VCaP (cell line): Measurements from ENCODE around the gene SPEF1.

Source experiments
- H3K27ac ChIP-seq: fragments of 450-650 bp; 2 replicates; pipeline ENCODE4 v1.5.1; 2017
- TF ChIP-seq, protein P1 (sequence below): fragments of 450-650 bp; conservative IDR thresholded peaks from 2 replicates; pipeline ENCODE4 v1.5.1; 2017; ENCODE audit warnings: mild to moderate bottlenecking, moderate library complexity

SPEF1 gene

DNA sequence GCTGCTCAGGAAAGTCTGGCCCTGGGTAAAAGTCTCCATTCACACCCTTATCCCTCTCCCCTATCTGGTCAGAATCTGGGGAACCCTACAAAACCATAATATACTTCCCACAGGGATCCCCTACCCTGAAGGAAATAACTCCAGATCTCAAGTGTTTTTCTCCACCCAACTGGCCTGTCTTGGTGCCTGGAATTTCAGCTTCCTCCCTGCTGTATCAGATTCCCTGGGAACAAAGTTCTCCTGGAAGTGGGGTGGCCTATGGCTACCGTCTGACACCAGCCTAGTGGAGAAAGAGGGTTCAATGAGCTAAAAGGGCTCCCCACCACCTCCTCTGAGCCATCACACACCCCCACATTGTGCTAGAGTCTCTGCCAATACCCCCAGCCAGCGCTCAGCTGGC lies 33.8 kb downstream of the SPEF1 start:
- no peak overlapping the region for H3K27ac ChIP-seq
- TF ChIP-seq, protein P1, sequence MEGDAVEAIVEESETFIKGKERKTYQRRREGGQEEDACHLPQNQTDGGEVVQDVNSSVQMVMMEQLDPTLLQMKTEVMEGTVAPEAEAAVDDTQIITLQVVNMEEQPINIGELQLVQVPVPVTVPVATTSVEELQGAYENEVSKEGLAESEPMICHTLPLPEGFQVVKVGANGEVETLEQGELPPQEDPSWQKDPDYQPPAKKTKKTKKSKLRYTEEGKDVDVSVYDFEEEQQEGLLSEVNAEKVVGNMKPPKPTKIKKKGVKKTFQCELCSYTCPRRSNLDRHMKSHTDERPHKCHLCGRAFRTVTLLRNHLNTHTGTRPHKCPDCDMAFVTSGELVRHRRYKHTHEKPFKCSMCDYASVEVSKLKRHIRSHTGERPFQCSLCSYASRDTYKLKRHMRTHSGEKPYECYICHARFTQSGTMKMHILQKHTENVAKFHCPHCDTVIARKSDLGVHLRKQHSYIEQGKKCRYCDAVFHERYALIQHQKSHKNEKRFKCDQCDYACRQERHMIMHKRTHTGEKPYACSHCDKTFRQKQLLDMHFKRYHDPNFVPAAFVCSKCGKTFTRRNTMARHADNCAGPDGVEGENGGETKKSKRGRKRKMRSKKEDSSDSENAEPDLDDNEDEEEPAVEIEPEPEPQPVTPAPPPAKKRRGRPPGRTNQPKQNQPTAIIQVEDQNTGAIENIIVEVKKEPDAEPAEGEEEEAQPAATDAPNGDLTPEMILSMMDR, result no peak

DNA sequence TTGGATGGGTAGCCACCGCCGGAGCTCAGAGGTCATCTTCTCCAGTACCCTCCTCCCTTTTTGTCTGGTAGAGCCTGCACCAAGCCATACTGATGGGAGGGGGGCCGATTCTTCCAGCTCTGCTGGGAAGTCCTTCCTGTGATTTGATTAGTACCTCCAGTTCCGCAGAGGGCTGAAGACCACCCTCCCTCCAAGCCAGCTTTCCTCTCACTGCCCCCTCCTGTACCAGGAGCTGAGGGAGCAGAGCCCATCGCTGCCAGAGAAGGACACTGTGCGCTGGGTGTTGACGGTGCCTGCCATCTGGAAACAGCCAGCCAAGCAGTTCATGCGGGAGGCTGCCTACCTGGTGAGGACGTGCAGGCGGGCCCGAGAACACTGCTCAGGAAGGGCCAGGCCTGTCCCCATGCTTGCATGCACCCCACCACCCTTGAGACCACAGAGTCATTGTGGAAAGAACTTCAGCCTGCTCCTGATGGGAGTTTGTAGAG lies 35.5 kb downstream of the SPEF1 start:
- no peak overlapping the region for H3K27ac ChIP-seq

DNA sequence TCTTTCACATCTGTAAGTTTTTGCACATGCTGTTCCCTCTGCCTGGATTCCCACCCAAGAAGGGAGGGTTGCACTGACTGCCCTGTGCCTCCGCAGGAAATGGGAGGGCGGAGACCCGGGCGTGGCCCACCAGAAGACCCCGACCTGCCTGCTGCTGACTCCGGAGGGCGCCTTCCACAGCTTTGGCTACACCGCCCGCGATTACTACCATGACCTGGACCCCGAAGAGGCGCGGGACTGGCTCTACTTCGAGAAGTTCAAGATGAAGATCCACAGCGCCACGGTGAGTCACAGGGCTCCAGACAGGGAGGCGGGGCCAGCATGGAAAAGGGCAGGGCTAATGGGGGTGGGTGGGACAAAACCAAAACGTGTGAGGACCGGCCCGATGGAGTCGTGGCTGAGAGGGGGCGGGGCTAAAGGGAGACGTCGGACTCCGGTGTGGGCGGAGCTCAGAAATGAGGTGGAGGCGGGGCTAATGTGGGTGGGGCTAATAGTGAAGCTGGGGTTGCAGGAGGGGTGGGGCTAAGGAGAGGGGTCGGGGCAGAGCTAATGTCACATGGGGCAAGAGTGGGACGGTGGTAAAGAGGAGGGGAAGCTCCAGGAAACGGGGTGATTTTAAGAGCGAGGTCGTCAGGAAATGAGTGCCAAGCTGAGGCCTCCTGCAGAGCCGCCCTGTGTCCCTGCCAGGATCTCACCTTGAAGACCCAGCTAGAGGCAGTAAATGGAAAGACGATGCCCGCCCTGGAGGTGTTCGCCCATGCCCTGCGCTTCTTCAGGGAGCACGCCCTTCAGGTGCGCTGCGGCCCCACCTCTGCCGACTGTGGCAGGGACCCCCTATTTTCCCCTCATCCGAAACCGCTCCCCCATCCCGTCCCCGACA lies 36.2 kb downstream of the SPEF1 start:
- TF ChIP-seq, protein P1, result no peak
- no peak overlapping the region for H3K27ac ChIP-seq

More for the DNA sequence above, 35.5 kb downstream of the SPEF1 start:
- TF ChIP-seq, protein P1, result no peak

DNA sequence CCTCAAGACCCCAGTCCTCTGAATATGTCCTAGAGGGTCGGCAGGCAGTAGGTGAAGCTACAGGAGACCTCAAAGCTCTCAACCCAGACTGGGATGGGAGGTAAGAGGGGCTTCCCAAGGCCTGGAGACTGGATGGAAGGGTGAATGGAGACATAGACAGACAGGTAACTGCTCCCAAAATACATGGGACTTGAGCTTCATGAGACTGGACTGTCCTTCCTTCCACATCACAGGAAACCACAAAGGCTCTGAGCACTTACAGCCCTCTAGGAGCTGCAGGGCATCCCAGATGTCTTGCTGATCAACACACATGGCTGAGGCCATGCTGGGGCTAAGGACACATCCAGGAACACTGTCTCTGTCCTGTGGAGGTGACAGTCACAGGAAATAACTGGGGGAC lies 37.2 kb downstream of the SPEF1 start:
- TF ChIP-seq, protein P1, result no peak
- H3K27ac ChIP-seq, result no peak overlapping the region

DNA sequence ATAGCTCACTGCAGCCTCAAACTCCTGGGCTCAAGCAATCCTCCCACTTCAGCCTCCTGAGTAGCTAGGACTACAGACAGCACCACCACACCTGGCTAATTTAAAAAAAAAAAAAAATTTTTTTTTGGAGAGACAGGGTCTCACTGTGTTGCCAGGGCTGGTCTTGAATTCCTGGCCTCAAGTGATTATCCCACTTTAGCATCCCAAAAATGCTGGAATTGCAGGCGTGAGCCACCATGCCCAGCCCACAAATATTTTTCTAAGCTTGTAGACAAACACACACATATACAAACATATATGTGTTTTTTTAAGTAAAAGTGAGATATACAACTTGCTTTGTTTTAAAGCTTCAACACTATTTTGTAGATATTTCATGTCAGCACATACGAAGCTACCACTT lies 38.0 kb downstream of the SPEF1 start:
- TF ChIP-seq, protein P1, result no peak
- H3K27ac ChIP-seq, result no peak overlapping the region

DNA sequence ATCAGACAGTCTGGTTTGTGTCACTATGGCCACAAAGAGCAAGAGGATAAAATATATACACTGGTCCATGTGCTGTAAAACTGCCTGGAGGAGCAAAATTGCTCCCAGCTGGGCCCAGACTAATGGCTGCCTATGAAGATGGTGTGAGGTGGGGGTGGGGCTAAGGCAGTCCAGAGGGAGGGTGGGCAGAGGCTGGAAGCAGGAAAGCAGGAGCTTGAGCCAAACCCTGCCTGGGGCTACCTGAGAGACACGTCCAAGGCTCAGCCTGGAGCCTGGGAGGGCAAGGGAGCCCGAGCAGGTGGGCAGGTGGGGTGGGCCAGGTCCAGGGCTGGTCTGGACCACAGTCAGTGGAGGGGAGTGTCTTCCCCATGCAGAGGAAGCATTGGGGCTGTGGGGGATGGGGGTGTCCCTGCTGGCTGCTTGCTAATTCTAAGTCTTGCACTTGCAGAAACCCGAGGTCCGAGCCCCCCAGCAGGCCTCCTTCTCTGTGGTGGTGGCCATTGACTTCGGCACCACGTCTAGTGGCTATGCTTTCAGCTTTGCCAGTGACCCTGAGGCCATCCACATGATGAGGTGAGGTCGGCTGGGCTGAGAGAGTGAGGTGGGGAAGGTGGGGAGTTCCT lies 39.3 kb downstream of the SPEF1 start:
- TF ChIP-seq, protein P1, result no peak
- no peak overlapping the region for H3K27ac ChIP-seq

DNA sequence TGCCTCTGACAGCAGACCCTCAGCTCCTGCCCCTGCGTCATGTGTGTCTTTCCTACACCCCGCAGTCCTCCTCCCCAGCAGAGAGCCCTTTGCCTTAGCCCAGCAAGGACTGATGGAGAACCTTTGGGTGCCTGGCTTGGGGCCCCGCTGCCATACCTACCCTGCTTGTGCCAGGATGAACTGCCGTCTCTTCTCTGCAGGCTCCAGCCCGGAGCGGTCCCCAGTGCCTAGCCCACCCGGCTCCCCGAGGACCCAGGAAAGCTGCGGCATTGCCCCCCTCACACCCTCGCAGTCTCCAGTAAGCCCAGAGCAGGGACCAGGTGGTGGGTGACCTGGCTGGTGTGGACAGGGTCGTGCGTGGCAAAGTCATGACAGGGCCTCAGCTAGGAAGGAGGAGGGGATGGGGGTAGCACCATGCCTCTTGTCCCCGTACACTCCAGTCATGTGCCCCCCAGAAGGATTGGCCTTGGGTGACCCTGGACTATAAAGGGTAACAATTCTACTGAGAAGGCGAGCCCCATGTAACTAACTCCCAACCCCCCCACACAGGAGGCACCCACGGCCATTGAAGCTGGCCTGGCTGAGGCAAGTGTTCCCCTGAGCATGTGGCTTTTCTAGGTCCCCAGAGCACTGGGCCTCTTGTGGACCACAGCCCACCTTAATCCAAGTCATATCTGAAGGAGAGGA lies 40.5 kb downstream of the SPEF1 start:
- TF ChIP-seq, protein P1, result no peak
- no peak overlapping the region; the same call in 1 of the 2 replicates for H3K27ac ChIP-seq
